Upper lobe of left lung (tissue), 4 donors: ENCODE measurements around the gene OR7D4.

ENCODE experiments used
- EP300 ChIP-seq, 4 donors: sonication (generic); formaldehyde crosslinking; IDR thresholded peaks; one replicate each; pipeline ENCODE4 v1.5.1; 2017; ENCODE audit warnings: antibody characterized with exemption in 4 of 4, control low read depth in 2 of 4
- POLR2A ChIP-seq, 4 donors: fragments of 450-650 bp; IDR thresholded peaks; one replicate each; pipeline ENCODE4 v1.5.1; 2016 to 2017; ENCODE audit warnings: antibody characterized with exemption in 4 of 4, mild to moderate bottlenecking in 2 of 4
- POLR2AphosphoS5 ChIP-seq, 2 donors: sonication (generic); formaldehyde crosslinking; IDR thresholded peaks; one replicate each; pipeline ENCODE4 v1.5.1; 2017; ENCODE audit warnings: antibody characterized with exemption in 2 of 2
- TF ChIP-seq, protein P1 (sequence below), 6 experiments: fragments of 450-650 bp in 4 of 6; fragments of 200-600 bp in 2 of 6; sonication (generic) in 2 of 6; IDR thresholded peaks; one replicate each; pipeline ENCODE4 v1.5.1; 2016 to 2019; ENCODE audit warnings: antibody characterized with exemption in 6 of 6

DNA sequence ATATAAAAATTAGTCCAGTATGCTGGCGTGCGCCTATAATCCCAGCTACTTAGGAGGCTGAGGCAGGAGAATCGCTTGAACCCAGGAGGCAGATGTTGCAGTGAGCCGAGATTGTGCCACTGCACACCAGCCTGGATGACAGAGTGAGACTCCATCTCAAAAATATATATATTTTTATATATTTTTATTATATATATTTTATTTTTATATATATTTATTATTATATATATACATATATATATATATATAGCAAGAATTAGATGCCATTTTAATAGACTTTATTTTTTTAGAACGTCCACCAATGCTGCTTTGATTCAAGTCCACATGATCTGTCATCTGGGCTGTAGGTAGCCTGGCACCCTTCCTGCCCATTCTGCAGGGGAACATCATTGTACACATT lies 44.1 kb downstream of the OR7D4 start:
- no peak for TF ChIP-seq EP300 (IDR thresholded peaks at IDR 0.05)
- TF ChIP-seq, protein P1, sequence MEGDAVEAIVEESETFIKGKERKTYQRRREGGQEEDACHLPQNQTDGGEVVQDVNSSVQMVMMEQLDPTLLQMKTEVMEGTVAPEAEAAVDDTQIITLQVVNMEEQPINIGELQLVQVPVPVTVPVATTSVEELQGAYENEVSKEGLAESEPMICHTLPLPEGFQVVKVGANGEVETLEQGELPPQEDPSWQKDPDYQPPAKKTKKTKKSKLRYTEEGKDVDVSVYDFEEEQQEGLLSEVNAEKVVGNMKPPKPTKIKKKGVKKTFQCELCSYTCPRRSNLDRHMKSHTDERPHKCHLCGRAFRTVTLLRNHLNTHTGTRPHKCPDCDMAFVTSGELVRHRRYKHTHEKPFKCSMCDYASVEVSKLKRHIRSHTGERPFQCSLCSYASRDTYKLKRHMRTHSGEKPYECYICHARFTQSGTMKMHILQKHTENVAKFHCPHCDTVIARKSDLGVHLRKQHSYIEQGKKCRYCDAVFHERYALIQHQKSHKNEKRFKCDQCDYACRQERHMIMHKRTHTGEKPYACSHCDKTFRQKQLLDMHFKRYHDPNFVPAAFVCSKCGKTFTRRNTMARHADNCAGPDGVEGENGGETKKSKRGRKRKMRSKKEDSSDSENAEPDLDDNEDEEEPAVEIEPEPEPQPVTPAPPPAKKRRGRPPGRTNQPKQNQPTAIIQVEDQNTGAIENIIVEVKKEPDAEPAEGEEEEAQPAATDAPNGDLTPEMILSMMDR (IDR thresholded peaks at IDR 0.05) = no peak
- TF ChIP-seq POLR2A (IDR thresholded peaks at IDR 0.05) = no peak
- no peak for TF ChIP-seq POLR2AphosphoS5 (IDR thresholded peaks at IDR 0.05)
